Ammon's horn (tissue), 1 donor: ENCODE measurements around the gene GUCY2C.
A peak's percentile ranks its signal among the peaks of the same experiment; 100 is the strongest.

ENCODE experiments used
- DNase-seq: peaks from one replicate; pipeline ENCODE4 v3.0.0-alpha.2; 2016; ENCODE audit warnings: low spot score

The GUCY2C gene

GRCh38 chr12:14571779-14572178 is 124.6 kb downstream of the GUCY2C start:
- DNase-seq = no peak

GRCh38 chr12:14570231-14570630 is 126.2 kb downstream of the GUCY2C start:
- DNase-seq = no peak

- peak; percentile 56 for DNase-seq
Measured at GRCh38 chr12:14567351-14568162, 128.8 kb downstream of the GUCY2C start, which contains the start of gene PLBD1. Gene PLBD1 (minus strand): TSS chr12:14567883. CDS start chr12:14567696, 187 bp downstream.

- no peak for DNase-seq
Measured at GRCh38 chr12:14564336-14564959, 132.0 kb downstream of the GUCY2C start.

GRCh38 chr12:14563046-14563445 is 133.4 kb downstream of the GUCY2C start:
- DNase-seq = no peak
